Measurements from ENCODE around the gene ANAPC2.
A peak's percentile ranks its signal among the peaks of the same experiment; 100 is the strongest.

ANAPC2 gene

DNA sequence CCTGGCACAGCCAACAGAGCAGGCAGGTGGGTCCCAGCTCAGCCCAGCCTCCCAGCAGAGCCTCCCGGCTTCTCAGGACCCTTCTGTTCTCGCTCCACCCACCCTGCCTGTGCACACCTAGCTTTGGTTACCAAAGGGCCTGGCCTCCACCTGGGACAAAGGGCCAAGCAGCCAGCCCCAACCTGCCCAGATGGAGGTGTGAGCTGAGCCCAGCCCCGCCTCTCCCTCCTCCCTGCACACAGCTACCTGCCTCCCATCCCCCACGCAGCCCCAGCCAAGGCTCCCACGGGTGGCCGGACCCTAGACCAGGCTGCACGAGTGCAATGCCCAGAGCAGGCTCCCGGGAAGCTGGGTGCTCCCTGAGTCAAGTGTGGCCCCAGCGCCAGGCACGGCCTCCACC is 6.5 kb upstream of the ANAPC2 start:
- DNase-seq (no peak), ATAC-seq (replicated peaks) (no peak)
- no peak overlapping the region for H3K4me3 Mint-ChIP-seq
- H3K36me3 Mint-ChIP-seq, result peaks cover 2 to 17% of the 10 kb centered on the region in 2 donors
- H3K4me1 Mint-ChIP-seq, result peaks cover 25 to 51% of the 10 kb centered on the region in 2 donors
- H3K9me3 Mint-ChIP-seq, result no peaks in the 10 kb centered on the region
- H3K27me3 Mint-ChIP-seq, result no peaks in the 10 kb centered on the region
- peak overlapping the region; percentile 60 for H3K27ac Mint-ChIP-seq

DNA sequence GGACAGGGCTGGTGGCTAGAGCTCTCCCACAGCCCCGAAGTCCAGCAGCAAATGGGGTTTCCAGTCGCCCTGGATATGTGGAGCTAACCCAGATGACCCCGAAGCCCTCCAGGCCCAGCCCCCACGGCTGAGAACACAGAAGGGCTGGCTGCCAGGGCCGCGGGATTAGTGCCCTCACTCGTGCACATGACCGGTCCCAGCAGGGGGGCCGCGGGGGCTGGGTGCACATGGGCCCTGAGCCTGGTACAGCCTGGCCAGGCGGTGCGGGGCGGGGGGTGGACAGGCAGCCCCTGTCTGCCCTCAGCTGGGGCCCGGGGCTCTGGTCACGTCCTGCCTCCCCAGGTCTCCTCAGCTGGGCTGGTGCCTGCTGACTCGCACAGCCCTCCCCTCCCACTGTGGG is 6.0 kb upstream of the ANAPC2 start:
- Mint-ChIP-seq H3K27ac (no peak overlapping the region), H3K9me3 (no peaks in the 10 kb centered on the region), H3K4me3 (no peak overlapping the region), H3K36me3 (peaks cover 2 to 19% of the 10 kb centered on the region in 2 donors), H3K4me1 (peaks cover 24 to 51% of the 10 kb centered on the region in 2 donors), H3K27me3 (no peaks in the 10 kb centered on the region)
- ATAC-seq (replicated peaks) (no peak), DNase-seq (no peak)

DNA sequence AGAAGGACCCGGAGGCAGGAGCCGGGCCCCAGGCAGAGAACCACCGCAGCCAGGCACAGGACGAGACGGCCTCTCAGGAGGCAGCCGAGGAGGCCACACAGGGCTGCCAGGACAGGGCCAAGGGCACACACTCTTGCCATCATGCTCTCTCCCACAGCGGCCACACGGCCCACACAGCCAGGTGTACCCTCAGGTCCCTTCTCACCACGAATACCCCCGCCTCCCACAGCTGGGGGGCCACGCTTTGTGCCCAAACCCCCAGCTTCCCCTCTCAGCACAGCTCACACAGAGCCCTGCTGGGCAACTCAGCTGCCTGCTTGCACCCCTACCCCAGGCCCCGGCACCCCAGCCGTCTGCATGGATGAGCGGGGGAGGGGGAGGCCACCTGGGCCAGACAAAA is 5.4 kb upstream of the ANAPC2 start:
- ATAC-seq (replicated peaks) (no peak), DNase-seq (no peak)
- Mint-ChIP-seq H3K27ac (no peak overlapping the region), H3K27me3 (no peaks in the 10 kb centered on the region), H3K36me3 (peaks cover 7 to 24% of the 10 kb centered on the region in 2 donors), H3K9me3 (no peaks in the 10 kb centered on the region), H3K4me1 (peaks cover 27 to 51% of the 10 kb centered on the region in 2 donors), H3K4me3 (no peak overlapping the region)

DNA sequence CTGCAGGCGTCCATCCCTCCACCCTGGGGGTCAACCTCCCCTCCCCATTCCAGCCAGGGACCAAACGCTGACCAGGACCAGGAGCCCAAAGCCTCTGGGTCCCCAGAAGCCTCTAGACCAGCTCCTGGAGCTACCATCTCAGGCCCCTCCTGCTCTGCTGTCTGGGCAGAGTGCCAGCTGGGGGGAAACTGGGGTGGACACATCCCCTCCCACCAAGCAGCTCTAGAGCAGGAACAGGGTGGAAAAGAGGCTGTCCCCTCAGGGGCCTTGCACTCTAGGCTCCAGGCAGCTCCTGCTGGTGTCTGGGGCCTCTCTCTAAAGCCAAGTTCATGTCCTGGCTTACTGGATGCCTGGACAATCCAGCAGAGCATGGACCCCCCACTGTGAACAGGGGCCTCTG is 4.5 kb upstream of the ANAPC2 start:
- ATAC-seq (replicated peaks) (no peak), DNase-seq (no peak)
- H3K36me3 Mint-ChIP-seq, result peaks cover 7 to 27% of the 10 kb centered on the region in 2 donors
- H3K4me3 Mint-ChIP-seq, result no peak overlapping the region
- H3K9me3 Mint-ChIP-seq, result no peaks in the 10 kb centered on the region
- H3K4me1 Mint-ChIP-seq, result peaks cover 27 to 48% of the 10 kb centered on the region in 2 donors
- no peak overlapping the region for H3K27ac Mint-ChIP-seq
- no peaks in the 10 kb centered on the region for H3K27me3 Mint-ChIP-seq

DNA sequence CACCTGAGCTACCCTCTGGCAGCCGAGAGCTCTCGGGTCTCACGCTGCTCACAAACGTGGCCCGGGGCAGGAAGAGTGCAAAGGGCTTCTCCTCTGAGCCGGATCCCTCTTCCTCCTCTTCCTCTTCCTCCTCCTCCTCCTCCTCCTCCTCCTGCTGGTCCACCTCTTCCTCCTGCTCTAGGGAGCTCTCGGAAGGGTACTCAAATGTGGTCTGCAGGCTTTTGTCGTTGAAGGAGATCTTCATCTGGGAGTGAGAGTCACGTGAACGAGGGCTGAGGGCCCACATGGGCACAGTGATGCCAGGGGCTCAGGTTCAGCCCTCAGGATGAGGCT is 4.1 kb upstream of the ANAPC2 start:
- peaks cover 27 to 49% of the 10 kb centered on the region in 2 donors for H3K4me1 Mint-ChIP-seq
- H3K27ac Mint-ChIP-seq, result no peak overlapping the region
- ATAC-seq (replicated peaks), result no peak
- peaks cover 7 to 30% of the 10 kb centered on the region in 2 donors for H3K36me3 Mint-ChIP-seq
- no peak overlapping the region for H3K4me3 Mint-ChIP-seq
- H3K9me3 Mint-ChIP-seq, result no peaks in the 10 kb centered on the region
- no peaks in the 10 kb centered on the region for H3K27me3 Mint-ChIP-seq
- no peak for DNase-seq

DNA sequence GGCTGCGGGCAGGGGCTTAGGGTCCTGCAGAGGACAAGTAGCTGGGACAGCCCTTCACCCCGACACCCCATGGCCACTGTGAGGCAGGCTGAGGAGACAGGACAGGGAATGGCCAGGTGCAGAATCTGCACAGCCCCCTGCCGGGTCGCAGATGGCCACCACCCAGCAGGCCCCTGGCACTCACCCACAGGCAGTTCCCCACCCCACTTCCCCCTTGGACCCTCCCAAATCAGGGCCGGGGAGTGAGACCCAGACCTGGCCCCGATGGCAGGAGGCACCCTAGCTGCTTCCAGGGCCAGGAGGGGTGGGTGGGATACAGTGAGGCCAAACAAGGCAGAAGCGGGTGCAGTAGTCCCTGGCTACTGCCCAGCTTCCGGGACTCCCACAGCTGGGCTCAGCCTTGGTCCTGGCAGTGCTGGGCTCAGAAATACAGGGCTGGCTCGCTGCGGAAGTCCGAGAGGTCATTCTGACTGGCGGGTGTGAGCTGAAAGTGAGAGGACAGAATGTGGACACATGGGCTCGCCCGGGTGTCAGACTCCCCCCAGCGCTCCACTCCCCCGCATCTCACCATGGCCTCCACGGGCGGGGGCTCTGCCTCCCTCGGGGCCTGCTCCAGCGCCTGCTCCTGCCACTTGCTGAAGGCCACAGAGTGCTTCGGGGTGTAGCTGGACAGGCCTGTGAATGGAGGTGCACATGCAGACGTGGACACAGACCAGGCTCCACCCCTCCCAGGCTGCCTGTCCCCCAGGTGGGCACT is 3.5 kb upstream of the ANAPC2 start:
- ATAC-seq (replicated peaks), result no peak
- H3K4me3 Mint-ChIP-seq, result no peak overlapping the region
- no peak for DNase-seq
- H3K9me3 Mint-ChIP-seq, result no peaks in the 10 kb centered on the region
- peaks cover 7 to 30% of the 10 kb centered on the region in 2 donors for H3K36me3 Mint-ChIP-seq
- H3K27ac Mint-ChIP-seq, result peak overlapping the region; percentile 51
- H3K27me3 Mint-ChIP-seq, result no peaks in the 10 kb centered on the region
- peaks cover 27 to 49% of the 10 kb centered on the region in 2 donors for H3K4me1 Mint-ChIP-seq

DNA sequence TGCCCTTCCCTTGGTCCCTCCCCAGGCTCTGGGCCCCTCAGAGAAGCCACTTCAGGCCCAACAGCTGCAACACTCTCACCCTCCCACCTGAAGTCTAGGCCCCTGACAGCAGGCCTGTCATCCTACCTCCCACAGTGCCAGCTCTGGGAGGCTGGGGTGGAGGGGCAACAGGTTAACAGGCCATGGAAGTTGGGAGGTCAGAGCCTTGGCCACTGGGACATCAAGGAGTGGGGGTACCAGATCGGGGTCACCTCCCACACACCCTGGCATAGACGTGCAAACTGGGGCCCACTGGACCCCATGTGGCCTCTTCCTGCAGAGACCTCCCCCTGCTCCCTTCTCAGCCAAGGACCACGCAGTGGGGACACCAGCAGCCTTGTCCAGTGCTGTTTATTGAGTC is 2.9 kb upstream of the ANAPC2 start:
- Mint-ChIP-seq H3K4me3 (peak overlapping the region; percentile 13 to 65), H3K27me3 (no peaks in the 10 kb centered on the region), H3K4me1 (peaks cover 30 to 53% of the 10 kb centered on the region in 2 donors), H3K9me3 (no peaks in the 10 kb centered on the region), H3K27ac (peak overlapping the region; percentile 91), H3K36me3 (peaks cover 7 to 30% of the 10 kb centered on the region in 2 donors)
- no peak for DNase-seq
- ATAC-seq (replicated peaks), result no peak

DNA sequence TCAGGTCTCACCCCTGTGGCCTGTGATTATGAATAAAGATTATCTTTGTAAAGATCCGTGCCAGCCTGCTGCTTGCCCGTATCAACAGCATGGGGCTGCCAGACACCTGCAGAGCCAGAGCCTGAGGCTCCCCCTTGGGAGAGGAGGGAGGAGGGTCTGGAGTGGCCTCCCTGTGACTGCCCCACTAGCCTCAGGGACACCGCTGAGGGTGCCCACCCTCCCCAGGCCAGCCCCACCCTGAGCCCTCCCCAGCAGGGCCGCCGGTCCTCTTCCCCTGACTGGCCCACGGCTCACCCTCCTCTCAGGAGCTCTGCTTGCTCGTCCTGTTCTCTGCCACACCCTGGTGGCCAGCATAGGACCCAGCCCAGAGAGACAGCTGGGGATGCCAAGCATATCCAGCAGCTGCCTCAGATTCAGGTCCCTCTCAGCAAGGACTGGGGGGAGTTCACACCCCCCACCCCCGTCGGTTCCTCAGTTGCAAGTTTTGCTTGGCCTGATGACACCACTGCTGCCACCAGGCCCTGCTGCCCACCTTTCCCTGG is 2.0 kb upstream of the ANAPC2 start:
- peak overlapping the region; percentile 91 for H3K27ac Mint-ChIP-seq
- DNase-seq, result no peak

DNA sequence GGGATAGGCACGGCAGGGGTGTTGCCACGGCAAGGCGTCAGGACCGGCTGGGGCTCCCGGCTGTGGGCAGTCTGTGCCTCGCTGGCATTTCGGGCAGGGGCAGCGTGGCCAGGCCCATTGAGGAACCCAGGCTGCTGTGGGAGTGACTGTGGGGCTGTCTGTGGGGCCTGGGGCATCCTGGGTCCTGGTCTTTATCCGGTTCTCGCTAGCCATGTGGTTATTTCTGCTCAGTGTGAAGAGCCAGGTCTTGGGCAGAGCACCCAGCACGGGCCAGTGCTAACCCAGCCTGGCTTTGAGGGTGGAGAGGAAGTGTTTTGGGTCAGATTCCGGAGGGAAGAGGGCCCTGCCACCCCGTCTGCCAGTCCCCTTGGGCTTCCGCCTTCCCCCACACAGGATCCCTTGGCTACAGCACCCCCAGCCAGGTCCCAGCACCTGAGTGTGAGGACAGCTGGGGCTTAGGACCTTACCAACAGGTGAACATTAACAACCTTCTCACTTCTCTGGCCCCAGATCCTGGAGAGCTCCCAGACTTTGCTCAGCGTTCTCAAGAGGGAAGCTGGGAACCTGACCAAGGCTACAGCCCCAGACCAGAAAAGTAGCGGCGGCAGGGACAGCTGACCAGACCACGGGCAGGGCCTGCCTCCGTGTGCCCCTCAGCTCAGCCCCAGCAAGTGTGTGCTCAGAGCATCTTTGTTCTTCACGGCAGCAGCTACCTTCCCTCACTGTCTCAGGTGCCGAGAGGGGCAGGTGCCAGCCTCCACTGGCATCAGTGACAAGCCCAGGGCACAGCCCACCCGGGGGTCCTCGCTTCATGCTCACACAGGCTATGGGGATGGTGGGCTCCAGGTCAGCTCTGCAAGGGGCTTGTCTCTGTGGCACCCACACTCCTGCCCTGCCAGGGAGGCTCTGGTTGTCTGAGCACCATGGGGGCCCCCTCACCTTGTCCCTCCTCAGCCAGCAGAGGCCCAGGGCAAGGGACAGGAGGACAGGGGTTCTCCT is 1.2 kb upstream of the ANAPC2 start:
- H3K27me3 Mint-ChIP-seq, result no peaks in the 10 kb centered on the region
- peaks cover 7 to 32% of the 10 kb centered on the region in 2 donors for H3K36me3 Mint-ChIP-seq
- H3K4me3 Mint-ChIP-seq, result peak overlapping the region; percentile 97 to 98
- peaks cover 32 to 62% of the 10 kb centered on the region in 2 donors for H3K4me1 Mint-ChIP-seq
- DNase-seq (no peak), ATAC-seq (replicated peaks) (no peak)
- H3K9me3 Mint-ChIP-seq, result no peaks in the 10 kb centered on the region
- peak overlapping the region; percentile 95 for H3K27ac Mint-ChIP-seq

More for the DNA sequence above, 2.0 kb upstream of the ANAPC2 start:
- peaks cover 32 to 61% of the 10 kb centered on the region in 2 donors for H3K4me1 Mint-ChIP-seq
- no peak for ATAC-seq (replicated peaks)
- no peaks in the 10 kb centered on the region for H3K27me3 Mint-ChIP-seq
- no peaks in the 10 kb centered on the region for H3K9me3 Mint-ChIP-seq
- H3K4me3 Mint-ChIP-seq, result peak overlapping the region; percentile 97 to 98
- H3K36me3 Mint-ChIP-seq, result peaks cover 7 to 31% of the 10 kb centered on the region in 2 donors

DNA sequence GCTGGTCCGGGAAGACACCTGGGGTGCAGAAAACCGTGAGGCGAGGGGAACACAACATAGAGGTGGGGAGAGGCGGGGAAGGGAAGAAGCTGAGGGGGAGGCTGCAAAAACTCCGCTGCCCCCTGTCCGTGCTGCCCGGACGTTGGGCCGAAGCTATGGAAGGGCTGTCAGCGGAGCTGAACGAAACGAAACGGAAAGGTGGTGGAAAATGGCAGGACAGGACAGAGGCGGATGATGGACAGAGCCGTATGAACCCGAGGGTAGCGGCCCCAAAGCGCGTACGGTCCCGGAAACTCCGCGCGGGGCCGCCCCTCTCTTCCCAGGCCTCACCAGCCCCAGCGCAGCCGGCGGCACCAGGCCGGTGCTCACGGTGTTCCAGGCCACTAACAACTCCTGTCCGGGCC is 272 bp downstream of the ANAPC2 start:
- H3K27ac Mint-ChIP-seq, result peak overlapping the region; percentile 98
- peak; percentile 5 to 14 for ATAC-seq (replicated peaks)
- H3K4me3 Mint-ChIP-seq, result peak overlapping the region; percentile 98
- DNase-seq, result no peak
- peaks cover 20 to 46% of the 10 kb centered on the region in 2 donors for H3K36me3 Mint-ChIP-seq
- peaks cover 36 to 69% of the 10 kb centered on the region in 2 donors for H3K4me1 Mint-ChIP-seq
- no peaks in the 10 kb centered on the region for H3K9me3 Mint-ChIP-seq
- H3K27me3 Mint-ChIP-seq, result no peaks in the 10 kb centered on the region

DNA sequence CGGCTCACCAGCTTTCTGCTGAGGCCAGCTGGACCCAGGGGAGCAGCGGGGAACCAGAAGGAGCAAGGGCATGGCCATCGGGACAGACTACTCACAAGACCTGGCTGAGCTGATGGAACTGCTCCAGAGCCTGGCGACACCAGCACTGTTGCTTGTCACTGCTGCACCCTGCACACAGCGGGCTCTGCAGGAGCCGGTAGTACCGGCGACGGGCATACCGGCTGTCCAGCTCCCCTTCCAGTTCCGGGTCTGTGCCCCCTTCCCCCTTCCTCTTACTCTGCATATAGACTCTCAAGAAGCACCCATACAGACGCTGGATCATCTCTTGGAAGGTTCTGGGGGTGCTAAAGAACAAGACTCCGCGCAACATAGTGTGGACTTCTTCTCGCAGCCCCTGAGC is 974 bp downstream of the ANAPC2 start:
- Mint-ChIP-seq H3K4me1 (peaks cover 36 to 69% of the 10 kb centered on the region in 2 donors), H3K27me3 (no peaks in the 10 kb centered on the region), H3K4me3 (peak overlapping the region; percentile 98), H3K9me3 (no peaks in the 10 kb centered on the region), H3K36me3 (peaks cover 20 to 50% of the 10 kb centered on the region in 2 donors), H3K27ac (peak overlapping the region; percentile 98)
- ATAC-seq (replicated peaks) (no peak), DNase-seq (no peak)

DNA sequence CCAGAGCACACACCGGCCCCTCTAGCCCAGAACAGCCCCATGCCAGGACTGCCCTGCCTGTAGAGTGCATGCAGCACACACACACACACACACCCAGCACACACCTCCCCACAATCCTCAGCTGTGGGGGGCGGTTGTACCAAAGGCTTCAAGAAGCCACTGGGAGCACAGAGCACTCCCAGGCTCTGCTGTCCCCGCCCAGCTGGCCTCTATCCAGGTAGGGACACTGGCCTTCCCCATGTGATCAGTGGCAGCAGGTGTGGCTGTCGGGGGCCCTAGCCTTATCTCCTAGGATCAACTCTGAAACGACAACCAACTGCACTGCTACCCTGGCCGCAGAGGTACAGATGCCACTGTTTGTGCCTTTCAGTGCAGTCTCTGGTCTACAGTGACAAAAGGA is 2.0 kb downstream of the ANAPC2 start:
- Mint-ChIP-seq H3K27ac (no peak overlapping the region), H3K9me3 (no peaks in the 10 kb centered on the region), H3K27me3 (no peaks in the 10 kb centered on the region), H3K4me1 (peaks cover 36 to 67% of the 10 kb centered on the region in 2 donors), H3K4me3 (peak overlapping the region; percentile 98), H3K36me3 (peaks cover 25 to 54% of the 10 kb centered on the region in 2 donors)
- no peak for DNase-seq
- no peak for ATAC-seq (replicated peaks)

DNA sequence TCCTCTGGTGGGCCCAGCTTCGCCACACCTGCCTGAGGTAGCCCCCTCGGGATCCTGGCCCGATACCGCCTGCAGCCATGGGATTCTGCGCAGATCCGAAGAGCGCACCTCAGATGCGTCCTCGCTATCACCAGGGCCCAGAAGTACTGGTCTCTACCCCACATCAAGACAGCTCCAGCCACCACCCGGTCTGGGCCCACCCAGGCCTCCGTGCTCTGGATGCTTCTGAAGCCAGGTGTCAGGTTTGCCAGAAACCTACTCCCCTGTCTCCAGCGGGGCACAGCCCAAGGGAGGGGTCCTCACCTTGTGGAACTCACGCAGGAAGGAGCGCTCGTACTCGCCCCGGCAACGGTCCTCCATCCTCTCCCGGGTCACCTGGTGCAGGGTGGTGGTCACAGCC is 2.4 kb downstream of the ANAPC2 start:
- H3K9me3 Mint-ChIP-seq, result no peaks in the 10 kb centered on the region

More for the DNA sequence above, 2.4 kb downstream of the ANAPC2 start:
- peaks cover 25 to 52% of the 10 kb centered on the region in 2 donors for H3K36me3 Mint-ChIP-seq
- no peak overlapping the region for H3K27ac Mint-ChIP-seq
- H3K4me1 Mint-ChIP-seq, result peaks cover 33 to 62% of the 10 kb centered on the region in 2 donors
- DNase-seq (no peak), ATAC-seq (replicated peaks) (no peak)
- no peak overlapping the region for H3K4me3 Mint-ChIP-seq
- no peaks in the 10 kb centered on the region for H3K27me3 Mint-ChIP-seq
